ENCODE data around the gene CYP2R1. TPM values are rescaled to one million over a fixed set of nuclear protein-coding genes. Genes with fewer than 3 reads are reported as not detected.

CYP2R1 gene
- total and polyA plus RNA-seq, 2 of the 8 experiments (the other 6 are each of a cell fraction or from before 2014, with no cell fraction given) = 8.3 to 12.9 TPM

DNA sequence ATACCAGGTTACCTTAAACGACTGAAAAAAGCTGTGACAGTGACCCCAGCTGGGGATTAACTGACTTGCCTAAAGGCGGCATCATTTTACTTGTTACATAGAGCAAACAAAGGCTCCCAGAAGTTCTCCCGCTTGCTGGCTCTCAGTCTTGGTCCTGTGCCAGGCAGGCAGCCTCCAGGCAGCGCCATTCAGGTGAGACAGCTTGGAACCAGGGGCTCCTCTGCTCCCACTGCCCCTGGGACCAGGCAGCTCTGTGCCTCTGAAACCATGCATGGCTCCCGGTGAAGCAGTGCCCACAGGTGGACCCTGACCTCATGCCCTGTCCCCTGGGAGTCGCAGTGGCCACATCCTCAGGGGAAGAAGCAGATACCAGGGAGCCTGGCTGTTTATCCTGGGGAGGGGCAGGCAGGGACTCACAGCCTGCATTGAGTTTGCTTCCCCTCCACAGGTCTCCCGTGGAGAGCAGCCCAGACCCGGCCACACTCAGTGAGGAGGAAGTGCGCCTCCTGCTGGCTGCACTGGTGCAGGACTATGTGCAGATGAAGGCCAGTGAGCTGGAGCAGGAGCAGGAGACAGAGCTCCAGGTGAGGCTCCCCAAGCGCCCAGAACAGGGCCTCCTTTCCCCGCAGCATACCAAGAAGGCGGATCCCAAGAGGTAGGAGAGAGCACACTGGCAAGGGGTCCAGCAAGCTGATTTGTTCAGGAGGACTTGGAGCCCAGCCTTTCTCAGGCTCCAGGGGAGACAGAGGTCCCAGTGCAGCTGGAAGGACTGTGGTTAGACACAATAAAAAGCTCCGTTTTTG, 15.6 kb upstream of the CYP2R1 start (continued):
- TF ChIP-seq CREB1 (IDR thresholded peaks at IDR 0.05) (no peak), CTBP2 (IDR thresholded peaks at IDR 0.05; ENCODE audit: borderline replicate concordance, insufficient read depth, insufficient read length, low read length) (peak; percentile 80), TEAD4 (IDR thresholded peaks at IDR 0.05; ENCODE audit: low read depth, low read length) (0 out of 2 replicates have a peak, but pooled peaks have one; percentile 7), RAD21 (IDR thresholded peaks at IDR 0.05 in 1 of 2, conservative IDR thresholded peaks at IDR 0.05 in 1 of 2; ENCODE audit: low read depth in 2 of 2, low read length in 2 of 2) (peak; percentile 57 to 60), TCF12 (IDR thresholded peaks at IDR 0.05; ENCODE audit: low read depth, low read length) (no peak), SP4 (IDR thresholded peaks at IDR 0.05; ENCODE audit: low read length) (no peak)
- TF ChIP-seq, protein P1, sequence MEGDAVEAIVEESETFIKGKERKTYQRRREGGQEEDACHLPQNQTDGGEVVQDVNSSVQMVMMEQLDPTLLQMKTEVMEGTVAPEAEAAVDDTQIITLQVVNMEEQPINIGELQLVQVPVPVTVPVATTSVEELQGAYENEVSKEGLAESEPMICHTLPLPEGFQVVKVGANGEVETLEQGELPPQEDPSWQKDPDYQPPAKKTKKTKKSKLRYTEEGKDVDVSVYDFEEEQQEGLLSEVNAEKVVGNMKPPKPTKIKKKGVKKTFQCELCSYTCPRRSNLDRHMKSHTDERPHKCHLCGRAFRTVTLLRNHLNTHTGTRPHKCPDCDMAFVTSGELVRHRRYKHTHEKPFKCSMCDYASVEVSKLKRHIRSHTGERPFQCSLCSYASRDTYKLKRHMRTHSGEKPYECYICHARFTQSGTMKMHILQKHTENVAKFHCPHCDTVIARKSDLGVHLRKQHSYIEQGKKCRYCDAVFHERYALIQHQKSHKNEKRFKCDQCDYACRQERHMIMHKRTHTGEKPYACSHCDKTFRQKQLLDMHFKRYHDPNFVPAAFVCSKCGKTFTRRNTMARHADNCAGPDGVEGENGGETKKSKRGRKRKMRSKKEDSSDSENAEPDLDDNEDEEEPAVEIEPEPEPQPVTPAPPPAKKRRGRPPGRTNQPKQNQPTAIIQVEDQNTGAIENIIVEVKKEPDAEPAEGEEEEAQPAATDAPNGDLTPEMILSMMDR (IDR thresholded peaks at IDR 0.05; ENCODE audit: control extremely low read depth in 1 of 3, insufficient read depth in 1 of 3, low read depth in 1 of 3, low read length in 3 of 3) = peak; percentile 78 to 86 (median 80)
- TF ChIP-seq, protein P2, sequence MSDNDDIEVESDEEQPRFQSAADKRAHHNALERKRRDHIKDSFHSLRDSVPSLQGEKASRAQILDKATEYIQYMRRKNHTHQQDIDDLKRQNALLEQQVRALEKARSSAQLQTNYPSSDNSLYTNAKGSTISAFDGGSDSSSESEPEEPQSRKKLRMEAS (IDR thresholded peaks at IDR 0.05) = no peak
